ENCODE measurements around the gene MBNL2.

MBNL2 gene

GRCh38 chr13:97212601-97213040 lies 9.5 kb upstream of the MBNL2 start:
- DNase-seq = no peak

GRCh38 chr13:97214921-97215320 lies 7.2 kb upstream of the MBNL2 start:
- no peak for DNase-seq

- DNase-seq = no peak
These were observed 6.8 kb upstream of the MBNL2 start for GRCh38 chr13:97215325-97215724.

GRCh38 chr13:97219226-97219625 lies 2.9 kb upstream of the MBNL2 start:
- no peak for DNase-seq

- DNase-seq = no peak
These were observed 1.8 kb upstream of the MBNL2 start for GRCh38 chr13:97220151-97220900.

- DNase-seq = no peak
These were observed 1.1 kb upstream of the MBNL2 start for GRCh38 chr13:97221046-97221445.

GRCh38 chr13:97221466-97221865 lies 667 bp upstream of the MBNL2 start:
- no peak for DNase-seq

GRCh38 chr13:97223037-97223710 lies 1.0 kb downstream of the MBNL2 start:
- DNase-seq = no peak

- no peak for DNase-seq
These were observed 1.8 kb downstream of the MBNL2 start for GRCh38 chr13:97223711-97224541.

- no peak for DNase-seq
These were observed 2.6 kb downstream of the MBNL2 start for GRCh38 chr13:97224544-97225300.

GRCh38 chr13:97225533-97225932 lies 3.4 kb downstream of the MBNL2 start:
- no peak for DNase-seq

GRCh38 chr13:97226013-97226412 lies 3.9 kb downstream of the MBNL2 start:
- DNase-seq = no peak

GRCh38 chr13:97226788-97227627 lies 4.9 kb downstream of the MBNL2 start:
- no peak for DNase-seq

GRCh38 chr13:97228850-97229521 lies 6.9 kb downstream of the MBNL2 start:
- no peak for DNase-seq

- no peak for DNase-seq
These were observed 7.6 kb downstream of the MBNL2 start for GRCh38 chr13:97229699-97230098.

- no peak for DNase-seq
These were observed 9.1 kb downstream of the MBNL2 start for GRCh38 chr13:97231118-97231828.

GRCh38 chr13:97231829-97232196 lies 9.7 kb downstream of the MBNL2 start:
- no peak for DNase-seq

GRCh38 chr13:97233499-97233898 lies 11.4 kb downstream of the MBNL2 start:
- no peak for DNase-seq

GRCh38 chr13:97234236-97234635 lies 12.1 kb downstream of the MBNL2 start:
- DNase-seq = no peak

- no peak for DNase-seq
These were observed 12.6 kb downstream of the MBNL2 start for GRCh38 chr13:97234742-97235141.
